ENCODE results near the gene UBAP1. TPM values are rescaled to one million over a fixed set of nuclear protein-coding genes. Genes with fewer than 3 reads are reported as not detected.
A peak's percentile ranks its signal among the peaks of the same experiment; 100 is the strongest.
"Not testable (repeated sequence)": the region's sequence is repeated elsewhere in the genome, so short reads cannot be mapped to it uniquely, and the experiment has no call there.

UBAP1 gene
- total RNA-seq, 8 experiments from 2014 or later, result 18.6 to 52.2 (median 31.7) TPM

DNA sequence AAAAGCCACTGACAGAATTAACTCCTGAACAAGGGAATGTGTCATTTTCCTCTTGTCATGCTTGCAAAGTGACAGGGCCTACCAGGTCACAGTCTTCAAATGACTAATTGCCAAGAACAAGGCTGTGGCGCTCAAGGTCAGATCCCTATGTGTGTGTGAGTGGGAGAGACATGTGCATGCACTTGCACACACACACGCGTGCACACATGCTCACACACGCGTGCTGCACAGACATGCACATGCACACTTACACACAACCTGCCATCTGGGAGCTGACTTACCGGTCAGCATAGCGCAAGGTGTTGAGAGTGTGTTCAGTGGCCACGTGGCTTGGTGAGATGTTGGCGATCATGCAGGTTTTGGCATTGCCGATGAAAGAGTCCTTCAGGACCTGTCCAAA is 80.5 kb downstream of the UBAP1 start:
- in situ Hi-C loops (cut with MboI; ENCODE audit: low pct_unique_long_range_greater_than_20kb in 2 of 9, low sequenced_read_pairs in 9 of 9, unreplicated experiment in 9 of 9), result no loop called here
- no peak overlapping the region for H3K4me3 ChIP-seq
- H3K4me1 ChIP-seq (replicated peaks in 1 of 2), result peaks cover 0 to 7% of the 10 kb centered on the region in 2 donors
- WGBS, 10 experiments, result 96 to 100% (median 100%) methylated on average over 1 to 8 of the region's 10 CpGs; no CpG with 5 or more reads in 5 of the 10 experiments
- no peak overlapping the region for H3K27ac ChIP-seq
- ATAC-seq (replicated peaks in 6 of 8), result peak in 1 of 8 experiments; percentile 32

DNA sequence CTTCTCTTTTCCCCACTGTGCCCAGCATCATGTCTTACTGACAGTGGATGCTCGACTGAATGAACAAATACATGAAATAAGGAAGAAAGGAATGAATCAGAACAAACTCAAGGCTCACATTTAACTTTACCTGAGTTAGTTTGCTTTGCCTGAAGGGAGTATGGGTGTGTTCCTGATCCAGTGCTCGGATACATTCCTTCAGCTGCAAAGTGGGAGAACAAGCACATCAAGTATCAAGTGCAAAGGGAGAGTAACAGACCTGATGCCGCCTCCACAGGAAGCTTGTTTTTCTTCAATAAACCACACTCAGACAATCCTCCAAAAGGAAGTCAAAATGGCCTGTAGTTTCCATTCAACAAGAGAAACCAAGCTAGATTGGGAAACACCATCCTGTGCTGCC is 84.1 kb downstream of the UBAP1 start:
- in situ Hi-C loops (cut with MboI; ENCODE audit: low pct_unique_long_range_greater_than_20kb in 2 of 9, low sequenced_read_pairs in 9 of 9, unreplicated experiment in 9 of 9), result no loop called here
- Histone ChIP-seq H3K4me1 (replicated peaks in 1 of 2) (peaks cover 0 to 7% of the 10 kb centered on the region in 2 donors), H3K4me3 (no peak overlapping the region), H3K27ac (no peak overlapping the region)
- 70 to 100% (median 100%) methylated on average over 1 to 3 of the region's 3 CpGs; no CpG with 5 or more reads in 1 of the 10 experiments for WGBS, 10 experiments
- ATAC-seq (replicated peaks in 6 of 8), result no peak

DNA sequence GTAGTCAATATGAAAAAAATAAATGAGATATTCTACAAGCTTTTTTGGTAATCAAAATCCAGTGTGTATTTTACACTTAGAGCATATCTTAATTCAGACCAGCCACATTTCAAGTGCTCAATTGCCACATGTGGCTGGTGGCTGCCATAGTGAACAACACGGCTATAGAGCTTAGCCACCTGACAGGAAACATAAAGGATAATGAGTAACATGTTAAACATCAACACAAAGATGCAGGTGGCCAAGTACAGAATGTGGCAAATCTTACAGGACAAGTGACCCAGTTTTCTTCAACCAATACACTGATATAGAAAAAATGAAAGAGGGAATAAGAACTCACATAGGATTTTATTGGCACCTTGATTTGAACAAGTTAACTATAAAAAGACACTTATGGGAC is 88.8 kb downstream of the UBAP1 start:
- no peak overlapping the region for H3K4me3 ChIP-seq
- peaks cover 18 to 22% of the 10 kb centered on the region in 2 donors for H3K4me1 ChIP-seq (replicated peaks in 1 of 2)
- no peak overlapping the region for H3K27ac ChIP-seq
- WGBS, 10 experiments, result 56 to 100% (median 80%) methylated on average over 1 of the region's 1 CpG; no CpG with 5 or more reads in 4 of the 10 experiments
- in situ Hi-C loops (cut with MboI; ENCODE audit: low pct_unique_long_range_greater_than_20kb in 2 of 9, low sequenced_read_pairs in 9 of 9, unreplicated experiment in 9 of 9), result no loop called here
- ATAC-seq (replicated peaks in 6 of 8), result no peak

DNA sequence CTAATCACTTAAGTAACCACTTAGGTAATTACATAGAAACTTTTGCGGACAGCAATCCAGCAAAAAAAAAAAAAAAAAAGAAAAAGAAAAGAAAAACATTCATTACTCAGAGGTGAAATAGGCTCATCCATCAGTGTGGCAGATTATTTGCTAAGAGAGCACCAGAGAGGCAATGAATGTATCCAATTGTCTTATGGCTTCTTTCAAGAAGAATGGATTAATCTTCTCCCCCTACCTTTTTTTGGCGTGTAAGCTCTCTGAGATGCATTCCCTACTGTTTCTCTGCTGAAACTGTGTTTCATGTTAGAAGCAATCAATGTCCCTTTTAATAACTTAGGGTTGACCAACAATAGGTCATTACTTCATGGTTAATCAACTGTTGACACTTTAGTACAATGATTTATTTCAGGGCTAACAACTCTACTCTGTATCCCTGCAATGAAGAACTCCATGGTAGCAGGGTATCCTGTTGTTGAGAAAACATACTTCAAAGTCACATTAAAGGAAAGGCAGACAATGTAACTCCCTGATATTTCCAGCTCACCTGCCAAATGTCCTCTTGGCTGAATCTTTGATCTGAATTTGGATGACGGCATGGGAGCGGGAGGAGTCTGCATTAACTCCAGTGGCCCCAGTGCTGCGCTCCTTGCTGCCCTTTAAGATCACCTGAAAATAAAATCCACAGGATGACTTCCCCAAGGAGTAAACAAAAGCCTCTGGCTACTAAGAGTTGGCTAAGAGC is 92.6 kb downstream of the UBAP1 start:
- ATAC-seq (replicated peaks in 6 of 8), result peak in 5 of 8 experiments; percentile 48 to 85 (median 74)
- H3K4me3 ChIP-seq, result no peak overlapping the region
- H3K4me1 ChIP-seq (replicated peaks in 1 of 2), result peaks cover 18 to 23% of the 10 kb centered on the region in 2 donors
- WGBS, 10 experiments, result 0 to 100% (median 42%) methylated on average over 2 to 5 of the region's 5 CpGs; no CpG with 5 or more reads in 1 of the 10 experiments
- no peak overlapping the region for H3K27ac ChIP-seq
- in situ Hi-C loops (cut with MboI; ENCODE audit: low pct_unique_long_range_greater_than_20kb in 2 of 9, low sequenced_read_pairs in 9 of 9, unreplicated experiment in 9 of 9), result no loop called here

DNA sequence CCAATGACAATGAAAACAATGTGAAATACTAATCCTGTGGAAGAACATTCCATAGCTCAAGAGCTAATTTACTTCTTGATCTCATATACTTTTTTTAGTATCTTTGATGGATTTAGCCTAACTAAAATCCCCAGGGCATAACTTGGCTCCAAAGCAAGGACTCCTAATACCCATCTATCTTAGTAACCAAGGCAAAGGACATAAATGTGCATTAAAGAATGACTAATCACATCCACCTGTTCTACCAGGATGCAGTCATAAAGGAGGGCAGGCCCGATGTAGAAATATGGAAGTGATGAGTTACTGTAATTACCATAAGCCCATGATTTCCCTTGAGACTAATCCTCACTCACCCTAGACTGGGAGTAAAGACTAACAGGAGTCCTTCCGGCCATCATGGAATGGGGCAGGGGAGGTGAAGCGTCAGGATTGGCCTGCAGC is 93.3 kb downstream of the UBAP1 start:
- in situ Hi-C loops (cut with MboI; ENCODE audit: low pct_unique_long_range_greater_than_20kb in 2 of 9, low sequenced_read_pairs in 9 of 9, unreplicated experiment in 9 of 9), result no loop called here
- ATAC-seq (replicated peaks in 6 of 8), result peak; percentile 49 to 91 (median 80)
- 0 to 80% (median 48%) methylated on average over 1 to 3 of the region's 3 CpGs; no CpG with 5 or more reads in 2 of the 10 experiments for WGBS, 10 experiments
- no peak overlapping the region for H3K27ac ChIP-seq
- no peak overlapping the region for H3K4me3 ChIP-seq
- H3K4me1 ChIP-seq (replicated peaks in 1 of 2), result peaks cover 18 to 23% of the 10 kb centered on the region in 2 donors

DNA sequence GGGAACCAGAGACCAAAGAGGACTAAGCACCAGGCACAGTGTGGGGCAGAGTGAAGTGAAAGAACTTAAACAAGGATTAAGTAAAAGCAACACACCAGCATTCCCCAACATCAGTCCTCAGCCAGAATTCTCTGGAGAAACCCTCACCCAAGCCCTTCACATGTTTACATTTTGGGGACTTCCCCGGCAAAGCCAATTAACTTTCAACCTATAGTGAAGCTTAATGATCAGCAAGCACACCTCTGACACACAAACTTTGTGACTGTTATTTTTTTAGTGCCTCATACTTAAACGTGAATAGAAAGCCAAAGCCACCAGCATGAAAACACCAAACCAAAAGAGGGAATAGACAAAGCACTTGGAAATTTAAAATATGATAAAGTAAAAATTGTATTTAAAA is 94.7 kb downstream of the UBAP1 start:
- in situ Hi-C loops (cut with MboI; ENCODE audit: low pct_unique_long_range_greater_than_20kb in 2 of 9, low sequenced_read_pairs in 9 of 9, unreplicated experiment in 9 of 9); H3K4me3 ChIP-seq; H3K27ac ChIP-seq; ATAC-seq (replicated peaks in 6 of 8): not testable (repeated sequence)
- H3K4me1 ChIP-seq (replicated peaks in 1 of 2), result peaks cover 18 to 23% of the 10 kb centered on the region in 2 donors
- WGBS, 10 experiments, result no CpG with 5 or more reads among the region's 2 CpGs

DNA sequence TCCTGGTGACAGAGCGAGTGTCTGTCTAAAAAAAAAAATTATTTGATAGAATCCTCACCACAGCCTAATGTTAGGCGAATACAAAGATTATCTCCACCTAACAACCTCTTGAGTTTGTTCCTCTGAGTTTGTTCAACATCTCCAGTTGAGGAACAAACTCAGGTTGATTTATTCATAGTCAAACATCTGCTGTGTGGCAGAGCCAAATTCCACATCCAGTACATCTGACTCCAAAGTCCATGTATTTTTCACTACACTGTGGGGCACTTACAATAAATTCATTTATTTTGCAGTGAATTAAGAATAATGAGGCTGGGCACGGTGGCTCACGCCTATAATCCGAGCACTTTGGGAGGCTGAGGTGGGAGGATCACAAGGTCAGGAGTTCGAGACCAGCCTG is 97.0 kb downstream of the UBAP1 start:
- whole genome bisulfite sequencing, 10 experiments, result 90 to 100% (median 98%) methylated on average over 1 to 3 of the region's 6 CpGs; no CpG with 5 or more reads in 2 of the 10 experiments
- H3K4me3 ChIP-seq, result no peak overlapping the region
- in situ Hi-C loops (cut with MboI; ENCODE audit: low pct_unique_long_range_greater_than_20kb in 2 of 9, low sequenced_read_pairs in 9 of 9, unreplicated experiment in 9 of 9), result no loop called here
- no peak overlapping the region for H3K27ac ChIP-seq
- no peak for ATAC-seq (replicated peaks in 6 of 8)
- H3K4me1 ChIP-seq (replicated peaks in 1 of 2), result peaks cover 15 to 20% of the 10 kb centered on the region in 2 donors

DNA sequence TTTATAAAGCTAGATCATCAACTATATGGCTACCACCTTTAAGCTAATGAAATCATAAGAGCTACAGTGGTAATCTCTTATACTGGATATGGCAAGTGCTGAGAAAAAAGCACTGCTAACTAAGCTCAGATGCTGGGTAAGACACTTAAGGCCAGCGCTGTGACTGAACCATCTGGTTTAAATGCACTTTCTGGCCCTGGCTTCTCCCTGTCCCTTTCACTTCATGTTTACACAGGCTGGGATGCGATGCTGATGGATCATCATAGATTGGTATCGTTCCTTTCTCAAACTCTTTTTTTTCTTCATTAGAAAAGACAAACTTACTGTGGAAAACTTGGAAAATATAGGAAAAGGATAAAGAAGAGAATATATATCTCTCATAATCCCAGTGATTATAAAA is 97.9 kb downstream of the UBAP1 start:
- Histone ChIP-seq H3K4me3 (no peak overlapping the region), H3K27ac (no peak overlapping the region), H3K4me1 (replicated peaks in 1 of 2) (peaks cover 5 to 10% of the 10 kb centered on the region in 2 donors)
- in situ Hi-C loops (cut with MboI; ENCODE audit: low pct_unique_long_range_greater_than_20kb in 2 of 9, low sequenced_read_pairs in 9 of 9, unreplicated experiment in 9 of 9), result no loop called here
- ATAC-seq (replicated peaks in 6 of 8), result no peak
- 0 to 95% (median 88%) methylated on average over 2 to 3 of the region's 3 CpGs; no CpG with 5 or more reads in 1 of the 10 experiments for WGBS, 10 experiments

DNA sequence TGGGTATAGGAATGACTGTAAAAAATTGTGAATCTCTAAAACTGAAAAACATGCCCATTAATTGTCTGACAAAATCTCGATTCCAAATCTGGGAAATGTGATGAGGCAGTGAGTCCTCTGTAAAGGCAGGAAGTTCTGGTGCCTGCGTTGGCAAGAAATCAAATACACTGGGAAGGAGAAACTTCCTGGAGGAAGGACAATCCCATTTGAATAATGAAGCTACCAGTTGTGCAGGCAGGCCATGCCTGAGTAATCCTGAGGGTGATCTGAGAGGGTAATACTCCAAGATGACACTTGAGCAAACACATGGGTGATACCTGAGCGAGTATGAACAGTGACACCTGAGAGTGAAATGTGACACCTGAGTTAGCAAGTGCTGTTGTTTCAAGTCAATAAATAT is 100.6 kb downstream of the UBAP1 start:
- no peak for ATAC-seq (replicated peaks in 6 of 8)
- in situ Hi-C loops (cut with MboI; ENCODE audit: low pct_unique_long_range_greater_than_20kb in 2 of 9, low sequenced_read_pairs in 9 of 9, unreplicated experiment in 9 of 9), result no loop called here

DNA sequence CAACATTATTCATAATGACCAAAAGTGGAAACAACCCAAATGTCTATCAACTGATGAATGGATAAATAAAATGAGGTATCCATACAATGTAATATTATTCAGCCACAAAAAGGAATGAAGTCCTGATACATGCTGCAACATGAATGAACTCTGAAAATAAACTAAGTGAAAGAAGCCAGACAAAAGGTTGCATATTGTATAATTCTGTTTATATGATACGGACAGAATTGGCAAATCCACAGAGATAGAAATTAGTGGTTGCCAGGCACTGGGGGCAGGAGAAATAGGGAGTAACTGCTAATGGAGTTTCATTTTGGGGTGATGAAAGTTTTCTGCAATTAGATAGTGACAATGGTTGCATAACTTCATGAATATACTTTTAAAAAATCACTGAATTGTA is 103.3 kb downstream of the UBAP1 start:
- 88 to 100% (median 90%) methylated on average over 1 of the region's 1 CpG; no CpG with 5 or more reads in 3 of the 10 experiments for WGBS, 10 experiments
- Histone ChIP-seq H3K4me1 (replicated peaks in 1 of 2) (no peaks in the 10 kb centered on the region), H3K4me3 (no peak overlapping the region), H3K27ac (no peak overlapping the region)
- ATAC-seq (replicated peaks in 6 of 8), result no peak
- in situ Hi-C loops (cut with MboI; ENCODE audit: low pct_unique_long_range_greater_than_20kb in 2 of 9, low sequenced_read_pairs in 9 of 9, unreplicated experiment in 9 of 9), result no loop called here

More for the DNA sequence above, 100.6 kb downstream of the UBAP1 start:
- no peak overlapping the region for H3K27ac ChIP-seq
- H3K4me3 ChIP-seq, result no peak overlapping the region
- no peaks in the 10 kb centered on the region for H3K4me1 ChIP-seq (replicated peaks in 1 of 2)
- 71 to 100% (median 93%) methylated on average over 1 to 3 of the region's 3 CpGs; no CpG with 5 or more reads in 1 of the 10 experiments for WGBS, 10 experiments

DNA sequence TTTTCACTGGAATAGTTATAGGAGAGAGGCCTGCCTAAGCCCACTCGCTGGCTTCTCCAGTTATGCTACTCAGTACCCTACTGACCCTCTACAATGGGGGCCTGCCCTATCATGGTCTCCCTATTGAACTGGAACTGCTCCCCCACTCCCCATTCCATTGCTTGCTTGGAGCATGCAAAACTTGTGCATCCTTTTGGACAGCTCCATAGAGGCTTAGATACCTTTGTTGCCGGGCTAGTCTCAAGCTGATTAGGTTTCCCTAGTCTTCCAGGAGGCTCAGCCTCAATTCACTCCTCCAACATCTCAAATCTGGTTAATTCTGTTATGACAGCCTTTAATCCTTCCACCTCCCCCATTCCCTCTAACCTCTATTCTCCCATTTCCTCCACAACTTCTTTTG is 110.3 kb downstream of the UBAP1 start:
- in situ Hi-C loops (cut with MboI; ENCODE audit: low pct_unique_long_range_greater_than_20kb in 2 of 9, low sequenced_read_pairs in 9 of 9, unreplicated experiment in 9 of 9), result no loop called here
- Histone ChIP-seq H3K4me3 (no peak overlapping the region), H3K4me1 (replicated peaks in 1 of 2) (no peaks in the 10 kb centered on the region), H3K27ac (no peak overlapping the region)
- ATAC-seq (replicated peaks in 6 of 8), result no peak
- 73 to 100% (median 100%) methylated on average over 1 to 2 of the region's 2 CpGs; no CpG with 5 or more reads in 4 of the 10 experiments for WGBS, 10 experiments

DNA sequence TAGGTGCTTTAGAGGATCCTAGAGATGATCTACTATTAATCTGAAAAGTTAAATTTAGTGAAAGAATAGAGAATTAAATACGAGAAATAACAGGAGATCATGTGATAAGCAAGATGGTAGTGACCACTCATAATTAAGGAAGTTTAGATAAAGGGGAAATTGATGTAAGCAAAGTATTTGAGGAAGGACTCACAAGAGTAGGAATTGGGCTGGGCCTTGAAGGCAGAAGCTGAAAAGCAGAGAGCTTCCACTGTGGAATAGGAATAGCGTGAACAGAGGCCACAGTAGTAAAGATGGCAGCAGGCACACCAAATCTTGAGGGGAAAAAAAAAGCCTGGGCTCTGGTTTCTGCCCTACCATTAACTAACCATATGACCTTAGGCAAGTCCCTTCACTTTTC is 112.2 kb downstream of the UBAP1 start:
- no peak for ATAC-seq (replicated peaks in 6 of 8)
- Histone ChIP-seq H3K27ac (no peak overlapping the region), H3K4me3 (no peak overlapping the region), H3K4me1 (replicated peaks in 1 of 2) (no peaks in the 10 kb centered on the region)
- in situ Hi-C loops (cut with MboI; ENCODE audit: low pct_unique_long_range_greater_than_20kb in 2 of 9, low sequenced_read_pairs in 9 of 9, unreplicated experiment in 9 of 9), result no loop called here
- 83 to 100% (median 95%) methylated on average over 1 to 2 of the region's 2 CpGs for WGBS, 10 experiments

DNA sequence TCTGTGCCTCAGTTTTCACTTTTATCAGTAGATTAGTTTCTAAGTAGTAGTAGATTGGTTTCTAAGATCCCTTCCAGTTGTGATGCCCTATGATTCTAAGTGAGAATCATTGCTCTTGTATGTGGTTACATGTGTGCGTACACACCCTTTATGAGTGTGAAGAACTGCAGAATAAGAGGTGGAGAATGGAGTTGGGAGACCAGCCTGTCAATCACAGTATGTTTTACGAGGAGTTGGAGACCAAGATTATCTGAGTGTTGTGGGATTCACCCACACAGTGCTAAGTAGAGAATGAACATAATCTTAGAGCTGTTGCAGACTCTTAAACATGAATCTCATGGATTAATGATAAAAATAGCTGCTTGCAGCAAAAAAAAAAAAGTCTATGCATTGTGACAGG is 112.6 kb downstream of the UBAP1 start:
- in situ Hi-C loops (cut with MboI; ENCODE audit: low pct_unique_long_range_greater_than_20kb in 2 of 9, low sequenced_read_pairs in 9 of 9, unreplicated experiment in 9 of 9), result no loop called here
- H3K27ac ChIP-seq, result no peak overlapping the region
- WGBS, 10 experiments, result 76 to 100% (median 100%) methylated on average over 1 to 2 of the region's 2 CpGs

DNA sequence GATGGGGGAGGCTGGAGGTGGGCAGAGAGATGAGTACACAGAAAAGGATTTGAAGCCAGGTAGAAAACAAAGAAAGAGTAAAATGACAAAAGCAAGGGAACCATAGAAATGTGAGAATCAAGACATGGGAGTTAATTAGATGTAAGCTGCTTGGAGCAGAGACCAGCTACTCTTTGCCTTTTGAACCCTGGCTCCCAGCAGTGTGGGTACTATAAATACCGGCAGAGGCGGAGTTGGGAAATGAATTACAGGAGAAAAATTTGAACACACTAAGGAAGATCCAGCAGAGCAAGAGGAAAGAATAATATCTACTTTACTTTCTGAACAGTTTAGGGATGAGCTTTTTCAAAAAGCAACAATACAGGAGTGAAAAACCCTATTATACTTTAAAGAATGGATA is 113.7 kb downstream of the UBAP1 start:
- no peak for ATAC-seq (replicated peaks in 6 of 8)
- no peak overlapping the region for H3K4me3 ChIP-seq
- 30 to 82% (median 50%) methylated on average over 2 of the region's 2 CpGs; no CpG with 5 or more reads in 3 of the 10 experiments for WGBS, 10 experiments
- H3K27ac ChIP-seq, result no peak overlapping the region
- in situ Hi-C loops (cut with MboI; ENCODE audit: low pct_unique_long_range_greater_than_20kb in 2 of 9, low sequenced_read_pairs in 9 of 9, unreplicated experiment in 9 of 9), result no loop called here
- no peaks in the 10 kb centered on the region for H3K4me1 ChIP-seq (replicated peaks in 1 of 2)

More for the DNA sequence above, 112.6 kb downstream of the UBAP1 start:
- ATAC-seq (replicated peaks in 6 of 8), result no peak
- no peak overlapping the region for H3K4me3 ChIP-seq
- H3K4me1 ChIP-seq (replicated peaks in 1 of 2), result no peaks in the 10 kb centered on the region
